HEK293 (cell line): ENCODE measurements around the gene COQ8B.
A peak's percentile ranks its signal among the peaks of the same experiment; 100 is the strongest.

ENCODE experiments used
- FEZF1 ChIP-seq: fragments of 450-650 bp; formaldehyde crosslinking; IDR thresholded peaks from 2 replicates; pipeline ENCODE4 v1.5.1; 2016; ENCODE audit warnings: missing biosample characterization, missing genetic modification characterization
- GLI4 ChIP-seq: fragments of 450-650 bp; formaldehyde crosslinking; IDR thresholded peaks from 2 replicates; pipeline ENCODE4 v1.5.1; 2016; ENCODE audit warnings: missing biosample characterization, missing genetic modification characterization
- GLIS1 ChIP-seq: fragments of 450-650 bp; formaldehyde crosslinking; IDR thresholded peaks from 2 replicates; pipeline ENCODE4 v1.5.1; 2016; ENCODE audit warnings: missing biosample characterization, missing genetic modification characterization
- KLF7 ChIP-seq: fragments of 450-650 bp; formaldehyde crosslinking; IDR thresholded peaks from 2 replicates; pipeline ENCODE4 v1.5.1; 2016; ENCODE audit warnings: missing biosample characterization, missing genetic modification characterization, borderline replicate concordance
- KLF9 ChIP-seq: fragments of 450-650 bp; formaldehyde crosslinking; IDR thresholded peaks from 2 replicates; pipeline ENCODE4 v1.5.1; 2016; ENCODE audit warnings: missing biosample characterization, missing genetic modification characterization, low read depth
- SCRT2 ChIP-seq: fragments of 450-650 bp; formaldehyde crosslinking; IDR thresholded peaks from 2 replicates; pipeline ENCODE4 v1.5.1; 2016; ENCODE audit warnings: missing biosample characterization, missing genetic modification characterization
- ZBTB8A ChIP-seq: fragments of 450-650 bp; formaldehyde crosslinking; IDR thresholded peaks from 2 replicates; pipeline ENCODE4 v1.5.1; 2016; ENCODE audit warnings: missing biosample characterization, missing genetic modification characterization
- ZNF121 ChIP-seq: fragments of 450-650 bp; formaldehyde crosslinking; IDR thresholded peaks from 2 replicates; pipeline ENCODE4 v1.5.1; 2016; ENCODE audit warnings: missing biosample characterization, missing genetic modification characterization
- ZNF133 ChIP-seq: fragments of 450-650 bp; formaldehyde crosslinking; IDR thresholded peaks from 2 replicates; pipeline ENCODE4 v1.5.1; 2016; ENCODE audit warnings: missing biosample characterization, missing genetic modification characterization
- ZNF174 ChIP-seq: fragments of 450-650 bp; formaldehyde crosslinking; IDR thresholded peaks from 2 replicates; pipeline ENCODE4 v1.5.0; 2017; ENCODE audit warnings: missing biosample characterization, mild to moderate bottlenecking, missing genetic modification characterization
- ZNF610 ChIP-seq: fragments of 450-650 bp; formaldehyde crosslinking; IDR thresholded peaks from 2 replicates; pipeline ENCODE4 v1.5.1; 2016; ENCODE audit warnings: missing biosample characterization, missing genetic modification characterization, borderline replicate concordance
- ZNF626 ChIP-seq: fragments of 450-650 bp; sonication (Bioruptor Pico); formaldehyde crosslinking; IDR thresholded peaks from 2 replicates; pipeline ENCODE4 v1.5.1; 2018; ENCODE audit warnings: missing biosample characterization, missing genetic modification characterization, inconsistent platforms
- ZNF654 ChIP-seq: fragments of 450-650 bp; formaldehyde crosslinking; IDR thresholded peaks from 2 replicates; pipeline ENCODE4 v1.5.1; 2016; ENCODE audit warnings: low read depth, missing biosample characterization, missing genetic modification characterization
- ZNF660 ChIP-seq: fragments of 450-650 bp; IDR thresholded peaks from 2 replicates; pipeline ENCODE4 v1.5.1; 2018; ENCODE audit warnings: missing biosample characterization, mild to moderate bottlenecking, missing genetic modification characterization
- ZNF76 ChIP-seq: fragments of 450-650 bp; formaldehyde crosslinking; IDR thresholded peaks from 2 replicates; pipeline ENCODE4; 2016; ENCODE audit warnings: low read depth, missing biosample characterization, missing genetic modification characterization, borderline replicate concordance
- ZNF776 ChIP-seq: fragments of 450-650 bp; formaldehyde crosslinking; IDR thresholded peaks from 2 replicates; pipeline ENCODE4 v1.5.0; 2017; ENCODE audit warnings: missing biosample characterization, missing genetic modification characterization, borderline replicate concordance
- ZSCAN23 ChIP-seq: fragments of 450-650 bp; formaldehyde crosslinking; IDR thresholded peaks from 2 replicates; pipeline ENCODE4 v1.5.1; 2016; ENCODE audit warnings: missing biosample characterization, missing genetic modification characterization
- TF ChIP-seq, protein P1 (sequence below): fragments of 450-650 bp; formaldehyde crosslinking; conservative IDR thresholded peaks from 2 replicates; pipeline ENCODE4 v1.5.1; 2016; ENCODE audit warnings: low read depth, missing biosample characterization, missing genetic modification characterization
- TF ChIP-seq, protein P2 (sequence below): fragments of 450-650 bp; formaldehyde crosslinking; IDR thresholded peaks from 2 replicates; pipeline ENCODE4 v1.5.1; 2016; ENCODE audit warnings: missing biosample characterization, missing genetic modification characterization
- TF ChIP-seq, protein P3 (sequence below): fragments of 450-650 bp; formaldehyde crosslinking; IDR thresholded peaks from 2 replicates; pipeline ENCODE4 v1.5.1; 2016; ENCODE audit warnings: missing biosample characterization, missing genetic modification characterization
- TF ChIP-seq, protein P4 (sequence below): IDR thresholded peaks from 2 replicates; pipeline ENCODE4 v1.6.1; 2011; ENCODE audit warnings: mild to moderate bottlenecking, low read depth, low read length, borderline replicate concordance
- TF ChIP-seq, protein P5 (sequence below): fragments of 450-650 bp; formaldehyde crosslinking; IDR thresholded peaks from 2 replicates; pipeline ENCODE4 v1.5.1; 2016; ENCODE audit warnings: missing biosample characterization, missing genetic modification characterization
- TF ChIP-seq, protein P6 (sequence below): fragments of 450-650 bp; IDR thresholded peaks from 2 replicates; pipeline ENCODE4 v1.5.1; 2018; ENCODE audit warnings: missing biosample characterization, mild to moderate bottlenecking, missing genetic modification characterization
- TF ChIP-seq, protein P7 (sequence below): fragments of 450-650 bp; formaldehyde crosslinking; IDR thresholded peaks from 2 replicates; pipeline ENCODE4 v1.5.1; 2016; ENCODE audit warnings: missing biosample characterization, missing genetic modification characterization
- TF ChIP-seq, protein P8 (sequence below): fragments of 450-650 bp; formaldehyde crosslinking; IDR thresholded peaks from 2 replicates; pipeline ENCODE4; 2016; ENCODE audit warnings: missing biosample characterization, missing genetic modification characterization

COQ8B gene

DNA sequence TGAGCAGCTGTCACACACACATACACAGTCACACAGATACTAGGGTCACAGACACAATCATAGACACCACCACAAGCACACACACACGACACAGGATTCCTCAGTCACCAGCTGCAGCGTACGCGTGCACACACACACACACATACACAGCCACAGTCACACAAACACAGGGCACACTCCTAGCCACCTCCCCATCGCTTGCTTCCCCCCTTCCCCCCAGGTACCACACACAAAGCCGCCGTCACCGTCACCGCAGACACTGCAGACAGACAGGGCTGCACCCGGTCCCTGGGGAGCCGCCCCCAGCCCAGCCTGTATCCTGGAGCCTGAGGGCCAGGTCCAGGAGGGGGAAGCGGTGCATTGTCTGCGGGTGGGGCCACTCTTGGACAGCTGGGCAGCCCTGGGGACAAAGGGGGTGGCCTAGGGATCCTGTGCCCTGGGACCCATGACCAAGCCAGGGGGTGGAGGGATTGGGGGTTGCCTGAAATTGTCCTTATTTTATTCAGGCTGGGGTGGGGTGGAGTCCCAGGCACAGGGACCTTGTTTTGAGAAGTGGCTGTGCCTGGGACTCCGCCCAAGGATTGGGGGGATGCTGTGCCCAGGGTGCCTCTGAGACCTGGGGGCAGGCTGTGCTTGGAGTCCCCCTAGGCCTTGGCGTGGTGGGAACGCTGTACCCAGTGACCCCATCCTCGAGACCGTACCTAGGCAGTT is 27.2 kb downstream of the COQ8B start (continued):
- TF ChIP-seq, protein P1, sequence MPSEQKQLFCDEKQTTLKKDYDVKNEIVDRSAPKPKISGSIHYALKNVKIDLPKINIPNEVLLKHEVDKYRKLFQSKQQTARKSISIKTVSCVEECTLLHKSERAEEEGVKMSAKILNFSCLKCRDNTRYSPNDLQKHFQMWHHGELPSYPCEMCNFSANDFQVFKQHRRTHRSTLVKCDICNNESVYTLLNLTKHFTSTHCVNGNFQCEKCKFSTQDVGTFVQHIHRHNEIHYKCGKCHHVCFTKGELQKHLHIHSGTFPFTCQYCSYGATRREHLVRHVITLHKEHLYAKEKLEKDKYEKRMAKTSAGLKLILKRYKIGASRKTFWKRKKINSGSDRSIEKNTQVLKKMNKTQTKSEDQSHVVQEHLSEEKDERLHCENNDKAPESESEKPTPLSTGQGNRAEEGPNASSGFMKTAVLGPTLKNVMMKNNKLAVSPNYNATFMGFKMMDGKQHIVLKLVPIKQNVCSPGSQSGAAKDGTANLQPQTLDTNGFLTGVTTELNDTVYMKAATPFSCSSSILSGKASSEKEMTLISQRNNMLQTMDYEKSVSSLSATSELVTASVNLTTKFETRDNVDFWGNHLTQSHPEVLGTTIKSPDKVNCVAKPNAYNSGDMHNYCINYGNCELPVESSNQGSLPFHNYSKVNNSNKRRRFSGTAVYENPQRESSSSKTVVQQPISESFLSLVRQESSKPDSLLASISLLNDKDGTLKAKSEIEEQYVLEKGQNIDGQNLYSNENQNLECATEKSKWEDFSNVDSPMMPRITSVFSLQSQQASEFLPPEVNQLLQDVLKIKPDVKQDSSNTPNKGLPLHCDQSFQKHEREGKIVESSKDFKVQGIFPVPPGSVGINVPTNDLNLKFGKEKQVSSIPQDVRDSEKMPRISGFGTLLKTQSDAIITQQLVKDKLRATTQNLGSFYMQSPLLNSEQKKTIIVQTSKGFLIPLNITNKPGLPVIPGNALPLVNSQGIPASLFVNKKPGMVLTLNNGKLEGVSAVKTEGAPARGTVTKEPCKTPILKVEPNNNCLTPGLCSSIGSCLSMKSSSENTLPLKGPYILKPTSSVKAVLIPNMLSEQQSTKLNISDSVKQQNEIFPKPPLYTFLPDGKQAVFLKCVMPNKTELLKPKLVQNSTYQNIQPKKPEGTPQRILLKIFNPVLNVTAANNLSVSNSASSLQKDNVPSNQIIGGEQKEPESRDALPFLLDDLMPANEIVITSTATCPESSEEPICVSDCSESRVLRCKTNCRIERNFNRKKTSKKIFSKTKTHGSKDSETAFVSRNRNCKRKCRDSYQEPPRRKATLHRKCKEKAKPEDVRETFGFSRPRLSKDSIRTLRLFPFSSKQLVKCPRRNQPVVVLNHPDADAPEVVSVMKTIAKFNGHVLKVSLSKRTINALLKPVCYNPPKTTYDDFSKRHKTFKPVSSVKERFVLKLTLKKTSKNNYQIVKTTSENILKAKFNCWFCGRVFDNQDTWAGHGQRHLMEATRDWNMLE (tag by site-specific recombination), result no peak
- no peak for TF ChIP-seq ZNF76
- TF ChIP-seq FEZF1 (tag by site-specific recombination), result no peak
- TF ChIP-seq ZNF174, result no peak
- TF ChIP-seq, protein P2, sequence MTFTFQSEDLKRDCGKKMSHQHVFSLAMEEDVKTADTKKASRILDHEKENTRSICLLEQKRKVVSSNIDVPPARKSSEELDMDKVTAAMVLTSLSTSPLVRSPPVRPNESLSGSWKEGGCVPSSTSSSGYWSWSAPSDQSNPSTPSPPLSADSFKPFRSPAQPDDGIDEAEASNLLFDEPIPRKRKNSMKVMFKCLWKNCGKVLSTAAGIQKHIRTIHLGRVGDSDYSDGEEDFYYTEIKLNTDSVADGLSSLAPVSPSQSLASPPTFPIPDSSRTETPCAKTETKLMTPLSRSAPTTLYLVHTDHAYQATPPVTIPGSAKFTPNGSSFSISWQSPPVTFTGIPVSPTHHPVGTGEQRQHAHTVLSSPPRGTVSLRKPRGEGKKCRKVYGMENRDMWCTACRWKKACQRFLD (tag by site-specific recombination), result no peak
- TF ChIP-seq ZNF654 (tag by site-specific recombination), result no peak
- TF ChIP-seq, protein P3, sequence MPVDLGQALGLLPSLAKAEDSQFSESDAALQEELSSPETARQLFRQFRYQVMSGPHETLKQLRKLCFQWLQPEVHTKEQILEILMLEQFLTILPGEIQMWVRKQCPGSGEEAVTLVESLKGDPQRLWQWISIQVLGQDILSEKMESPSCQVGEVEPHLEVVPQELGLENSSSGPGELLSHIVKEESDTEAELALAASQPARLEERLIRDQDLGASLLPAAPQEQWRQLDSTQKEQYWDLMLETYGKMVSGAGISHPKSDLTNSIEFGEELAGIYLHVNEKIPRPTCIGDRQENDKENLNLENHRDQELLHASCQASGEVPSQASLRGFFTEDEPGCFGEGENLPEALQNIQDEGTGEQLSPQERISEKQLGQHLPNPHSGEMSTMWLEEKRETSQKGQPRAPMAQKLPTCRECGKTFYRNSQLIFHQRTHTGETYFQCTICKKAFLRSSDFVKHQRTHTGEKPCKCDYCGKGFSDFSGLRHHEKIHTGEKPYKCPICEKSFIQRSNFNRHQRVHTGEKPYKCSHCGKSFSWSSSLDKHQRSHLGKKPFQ (tag by site-specific recombination), result no peak
- TF ChIP-seq, protein P4, sequence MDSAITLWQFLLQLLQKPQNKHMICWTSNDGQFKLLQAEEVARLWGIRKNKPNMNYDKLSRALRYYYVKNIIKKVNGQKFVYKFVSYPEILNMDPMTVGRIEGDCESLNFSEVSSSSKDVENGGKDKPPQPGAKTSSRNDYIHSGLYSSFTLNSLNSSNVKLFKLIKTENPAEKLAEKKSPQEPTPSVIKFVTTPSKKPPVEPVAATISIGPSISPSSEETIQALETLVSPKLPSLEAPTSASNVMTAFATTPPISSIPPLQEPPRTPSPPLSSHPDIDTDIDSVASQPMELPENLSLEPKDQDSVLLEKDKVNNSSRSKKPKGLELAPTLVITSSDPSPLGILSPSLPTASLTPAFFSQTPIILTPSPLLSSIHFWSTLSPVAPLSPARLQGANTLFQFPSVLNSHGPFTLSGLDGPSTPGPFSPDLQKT, result no peak
- peak; percentile 89 for TF ChIP-seq GLIS1 (tag by site-specific recombination)
- TF ChIP-seq GLI4 (tag by site-specific recombination), result no peak
- TF ChIP-seq ZNF626 (tag by site-specific recombination), result no peak
- TF ChIP-seq ZNF121 (tag by site-specific recombination), result no peak
- TF ChIP-seq, protein P5, sequence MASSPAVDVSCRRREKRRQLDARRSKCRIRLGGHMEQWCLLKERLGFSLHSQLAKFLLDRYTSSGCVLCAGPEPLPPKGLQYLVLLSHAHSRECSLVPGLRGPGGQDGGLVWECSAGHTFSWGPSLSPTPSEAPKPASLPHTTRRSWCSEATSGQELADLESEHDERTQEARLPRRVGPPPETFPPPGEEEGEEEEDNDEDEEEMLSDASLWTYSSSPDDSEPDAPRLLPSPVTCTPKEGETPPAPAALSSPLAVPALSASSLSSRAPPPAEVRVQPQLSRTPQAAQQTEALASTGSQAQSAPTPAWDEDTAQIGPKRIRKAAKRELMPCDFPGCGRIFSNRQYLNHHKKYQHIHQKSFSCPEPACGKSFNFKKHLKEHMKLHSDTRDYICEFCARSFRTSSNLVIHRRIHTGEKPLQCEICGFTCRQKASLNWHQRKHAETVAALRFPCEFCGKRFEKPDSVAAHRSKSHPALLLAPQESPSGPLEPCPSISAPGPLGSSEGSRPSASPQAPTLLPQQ, result no peak
- TF ChIP-seq, protein P6, sequence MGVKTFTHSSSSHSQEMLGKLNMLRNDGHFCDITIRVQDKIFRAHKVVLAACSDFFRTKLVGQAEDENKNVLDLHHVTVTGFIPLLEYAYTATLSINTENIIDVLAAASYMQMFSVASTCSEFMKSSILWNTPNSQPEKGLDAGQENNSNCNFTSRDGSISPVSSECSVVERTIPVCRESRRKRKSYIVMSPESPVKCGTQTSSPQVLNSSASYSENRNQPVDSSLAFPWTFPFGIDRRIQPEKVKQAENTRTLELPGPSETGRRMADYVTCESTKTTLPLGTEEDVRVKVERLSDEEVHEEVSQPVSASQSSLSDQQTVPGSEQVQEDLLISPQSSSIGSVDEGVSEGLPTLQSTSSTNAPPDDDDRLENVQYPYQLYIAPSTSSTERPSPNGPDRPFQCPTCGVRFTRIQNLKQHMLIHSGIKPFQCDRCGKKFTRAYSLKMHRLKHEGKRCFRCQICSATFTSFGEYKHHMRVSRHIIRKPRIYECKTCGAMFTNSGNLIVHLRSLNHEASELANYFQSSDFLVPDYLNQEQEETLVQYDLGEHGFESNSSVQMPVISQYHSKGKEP, result no peak
- TF ChIP-seq ZNF776 (tag by site-specific recombination), result no peak
- TF ChIP-seq ZBTB8A (tag by site-specific recombination), result no peak
- no peak for TF ChIP-seq SCRT2 (tag by site-specific recombination)
- TF ChIP-seq KLF7 (tag by site-specific recombination), result peak; percentile 72
- no peak for TF ChIP-seq ZNF610 (tag by site-specific recombination)
- TF ChIP-seq ZNF133 (tag by site-specific recombination), result no peak
- TF ChIP-seq ZNF660, result no peak
- TF ChIP-seq, protein P7, sequence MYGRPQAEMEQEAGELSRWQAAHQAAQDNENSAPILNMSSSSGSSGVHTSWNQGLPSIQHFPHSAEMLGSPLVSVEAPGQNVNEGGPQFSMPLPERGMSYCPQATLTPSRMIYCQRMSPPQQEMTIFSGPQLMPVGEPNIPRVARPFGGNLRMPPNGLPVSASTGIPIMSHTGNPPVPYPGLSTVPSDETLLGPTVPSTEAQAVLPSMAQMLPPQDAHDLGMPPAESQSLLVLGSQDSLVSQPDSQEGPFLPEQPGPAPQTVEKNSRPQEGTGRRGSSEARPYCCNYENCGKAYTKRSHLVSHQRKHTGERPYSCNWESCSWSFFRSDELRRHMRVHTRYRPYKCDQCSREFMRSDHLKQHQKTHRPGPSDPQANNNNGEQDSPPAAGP (tag by site-specific recombination), result peak; percentile 94; the same call in 1 of the 2 replicates
- TF ChIP-seq, protein P8, sequence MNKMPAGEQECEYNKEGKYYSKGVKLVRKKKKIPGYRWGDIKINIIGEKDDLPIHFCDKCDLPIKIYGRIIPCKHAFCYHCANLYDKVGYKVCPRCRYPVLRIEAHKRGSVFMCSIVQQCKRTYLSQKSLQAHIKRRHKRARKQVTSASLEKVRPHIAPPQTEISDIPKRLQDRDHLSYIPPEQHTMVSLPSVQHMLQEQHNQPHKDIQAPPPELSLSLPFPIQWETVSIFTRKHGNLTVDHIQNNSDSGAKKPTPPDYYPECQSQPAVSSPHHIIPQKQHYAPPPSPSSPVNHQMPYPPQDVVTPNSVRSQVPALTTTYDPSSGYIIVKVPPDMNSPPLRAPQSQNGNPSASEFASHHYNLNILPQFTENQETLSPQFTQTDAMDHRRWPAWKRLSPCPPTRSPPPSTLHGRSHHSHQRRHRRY, result no peak
- no peak; the same call in 1 of the 2 replicates for TF ChIP-seq KLF9 (tag by site-specific recombination)
- no peak for TF ChIP-seq ZSCAN23 (tag by site-specific recombination)
